Measurements from ENCODE around the gene TRAPPC2.
"Not testable (repeated sequence)": the region's sequence is repeated elsewhere in the genome, so short reads cannot be mapped to it uniquely, and the experiment has no call there.

Gene TRAPPC2

DNA sequence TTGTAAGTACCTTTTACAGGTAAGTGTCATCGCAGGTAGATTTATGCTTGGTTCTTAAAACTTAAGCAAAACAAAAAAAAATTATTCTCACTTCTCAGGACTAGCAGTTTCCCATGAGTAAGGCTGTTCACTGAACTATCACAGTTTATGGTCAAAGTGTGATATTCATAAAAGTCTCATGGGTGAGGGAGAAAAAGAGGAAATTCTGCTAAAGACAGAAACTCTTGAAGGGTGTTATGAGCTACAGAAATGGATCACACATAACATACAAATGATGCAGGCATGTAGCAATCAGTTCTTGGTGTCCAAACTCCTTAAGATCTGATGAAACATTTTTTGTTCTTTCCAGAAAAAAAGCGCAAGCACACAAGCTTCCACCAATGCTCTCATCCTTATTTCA is 37.0 kb downstream of the TRAPPC2 start:
- no peak for FAIRE-seq

GRCh38 chrX:13695601-13696115 is 38.8 kb downstream of the TRAPPC2 start:
- FAIRE-seq: no peak

- FAIRE-seq: no peak
These were observed 39.4 kb downstream of the TRAPPC2 start for GRCh38 chrX:13694983-13695382.

DNA sequence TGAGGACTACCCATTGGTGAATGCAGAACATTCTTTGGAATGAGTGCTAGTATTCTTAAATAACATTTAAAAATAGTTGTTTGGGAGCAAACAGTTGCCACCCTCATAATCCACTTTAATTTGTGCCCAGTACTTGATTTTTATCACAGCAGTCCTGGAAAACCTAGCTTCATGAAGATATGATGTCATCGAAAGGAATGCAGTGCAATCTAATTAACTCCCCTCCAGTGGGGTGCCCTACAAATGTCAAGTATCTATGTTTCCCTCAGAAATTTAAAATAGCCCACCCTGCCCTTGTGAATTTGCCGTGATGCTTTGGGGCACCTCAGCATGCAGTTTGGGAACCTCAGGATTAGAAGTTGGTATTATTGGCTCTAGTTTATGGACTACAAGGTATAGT is 40.1 kb downstream of the TRAPPC2 start:
- FAIRE-seq: no peak

- no peak for FAIRE-seq
These were observed 41.0 kb downstream of the TRAPPC2 start for GRCh38 chrX:13693341-13693961.

- no peak for FAIRE-seq
These were observed 41.6 kb downstream of the TRAPPC2 start for GRCh38 chrX:13692771-13693231.

- no peak for FAIRE-seq
These were observed 42.5 kb downstream of the TRAPPC2 start for GRCh38 chrX:13691841-13692371.

- no peak for FAIRE-seq
These were observed 43.6 kb downstream of the TRAPPC2 start for GRCh38 chrX:13690836-13691235.

GRCh38 chrX:13689741-13690211 is 44.6 kb downstream of the TRAPPC2 start:
- FAIRE-seq: no peak

- FAIRE-seq: peak; percentile 58
These were observed 45.3 kb downstream of the TRAPPC2 start, which contains the start of gene RAB9A for GRCh38 chrX:13688958-13689740. Gene RAB9A (plus strand): TSS chrX:13689128. CDS start chrX:13708747, 19,619 bp downstream.

DNA sequence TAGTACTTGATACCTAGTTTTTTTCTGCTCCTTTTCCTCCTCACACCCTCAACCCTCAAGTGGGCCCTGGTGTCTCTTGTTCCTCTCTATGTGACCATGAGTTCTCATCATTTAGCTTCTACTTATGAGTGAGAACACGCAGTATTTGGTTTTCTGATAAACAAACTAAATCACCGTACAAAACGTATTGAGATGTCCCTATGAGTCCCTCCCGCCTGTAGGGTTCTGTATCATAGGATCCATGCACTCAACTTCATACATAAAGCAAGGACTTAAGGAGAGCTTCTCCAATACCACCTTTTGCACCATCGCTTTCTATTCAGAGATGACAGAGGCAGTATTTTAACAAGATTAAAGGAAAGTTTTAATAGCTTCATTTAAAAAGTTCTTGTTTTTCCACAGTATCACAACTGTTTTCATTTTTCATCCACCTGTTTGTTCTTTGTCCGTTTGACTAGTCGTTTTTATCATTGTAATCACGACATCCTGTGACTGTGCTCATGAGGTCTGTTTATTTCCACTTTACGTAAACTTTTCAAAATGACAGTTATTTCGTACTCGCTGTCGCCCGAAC is 45.9 kb downstream of the TRAPPC2 start:
- no peak for FAIRE-seq

DNA sequence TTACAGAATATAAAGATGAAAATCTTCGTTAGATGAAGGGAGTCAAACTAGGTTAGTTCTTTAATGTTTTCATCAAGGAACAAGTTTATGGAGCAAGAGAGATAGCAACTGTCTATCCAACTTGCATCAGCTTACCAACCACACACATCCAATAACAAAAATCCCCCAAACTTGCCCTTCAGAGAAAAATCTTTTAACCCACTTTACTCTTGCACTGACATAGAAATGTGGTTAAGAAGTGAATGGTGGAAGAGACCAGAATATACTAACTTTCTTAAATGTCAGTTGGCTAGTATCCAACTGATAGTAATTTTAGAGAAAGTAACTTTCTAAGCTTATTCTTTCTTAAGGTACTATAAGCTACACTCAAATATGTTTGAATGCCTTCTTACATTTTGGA is 47.2 kb downstream of the TRAPPC2 start:
- FAIRE-seq: no peak

DNA sequence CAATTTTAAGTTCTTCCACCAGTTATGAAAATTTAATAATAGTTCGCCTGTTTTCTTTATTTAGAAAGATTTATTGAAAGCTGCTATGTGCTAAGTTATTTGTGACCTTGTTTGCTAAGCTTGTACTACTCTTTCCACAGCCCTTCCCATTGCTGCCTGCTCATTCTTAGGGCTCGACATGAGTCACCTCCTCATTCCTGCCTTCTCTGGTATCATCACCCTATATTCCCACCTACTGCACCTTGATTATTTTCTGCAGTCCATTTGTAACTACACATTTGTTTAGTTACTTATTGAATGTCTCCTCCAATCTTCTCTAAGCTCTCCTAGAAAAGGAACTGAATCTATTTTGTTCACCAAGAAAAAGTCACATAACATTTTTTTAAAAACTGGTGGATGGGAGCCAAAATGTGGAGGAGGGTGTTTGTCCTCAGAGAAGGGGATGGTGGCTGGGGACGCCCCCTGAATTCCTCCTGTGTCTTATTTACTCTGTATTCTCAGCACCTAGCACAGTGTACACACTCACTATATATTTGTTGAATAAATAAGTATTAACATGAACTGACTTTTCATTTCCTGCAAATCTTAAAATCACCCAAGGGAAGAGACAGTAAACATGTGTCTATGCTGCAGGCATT is 49.2 kb downstream of the TRAPPC2 start:
- no peak for FAIRE-seq

DNA sequence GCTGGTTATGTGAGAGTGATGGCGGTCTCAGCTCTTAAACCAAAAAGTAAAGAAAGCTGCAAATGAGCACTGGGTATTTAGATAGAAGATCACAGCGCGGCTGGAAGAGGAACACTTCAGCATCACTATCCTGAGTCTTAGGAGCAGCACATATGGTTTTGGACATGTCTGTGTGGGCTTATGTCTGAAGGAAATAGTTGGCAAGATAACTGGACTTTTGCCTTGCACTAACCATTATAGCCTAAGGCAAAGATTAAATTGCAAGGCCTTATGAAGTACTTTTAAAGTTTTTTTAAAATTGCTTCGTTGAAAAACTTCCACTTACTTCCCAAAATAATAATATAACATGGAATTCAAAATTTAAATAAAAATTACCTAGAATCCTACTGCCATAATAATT is 50.1 kb downstream of the TRAPPC2 start:
- FAIRE-seq: no peak

GRCh38 chrX:13681595-13681994 is 52.8 kb downstream of the TRAPPC2 start:
- no peak for FAIRE-seq

- FAIRE-seq: not testable (repeated sequence)
These were observed 54.7 kb downstream of the TRAPPC2 start for GRCh38 chrX:13679700-13680099.

- FAIRE-seq: no peak
These were observed 57.5 kb downstream of the TRAPPC2 start for GRCh38 chrX:13676885-13677284.

DNA sequence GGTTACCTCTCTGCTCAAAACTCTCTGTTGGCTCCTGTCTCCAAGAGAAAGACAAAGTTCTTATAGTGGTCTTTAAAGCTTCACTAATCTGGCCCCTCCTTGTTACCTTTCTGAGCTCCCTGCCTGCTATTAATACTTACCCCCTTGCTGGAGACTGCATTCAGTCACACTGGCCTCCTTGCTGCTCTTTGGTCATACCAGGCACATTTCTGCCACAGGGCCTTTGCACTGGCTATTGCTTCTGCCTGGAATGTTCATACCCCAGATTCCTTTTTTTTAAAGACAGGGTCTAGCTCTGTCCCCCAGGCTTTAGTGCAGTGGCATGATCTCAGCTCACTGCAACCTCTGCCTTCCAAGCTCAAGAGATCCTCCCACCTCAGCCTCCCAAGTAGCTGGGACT is 61.4 kb downstream of the TRAPPC2 start:
- no peak for FAIRE-seq

- FAIRE-seq: no peak
These were observed 64.2 kb downstream of the TRAPPC2 start for GRCh38 chrX:13670197-13670596.

- not testable (repeated sequence) for FAIRE-seq
These were observed 64.7 kb downstream of the TRAPPC2 start for GRCh38 chrX:13669755-13670154.

DNA sequence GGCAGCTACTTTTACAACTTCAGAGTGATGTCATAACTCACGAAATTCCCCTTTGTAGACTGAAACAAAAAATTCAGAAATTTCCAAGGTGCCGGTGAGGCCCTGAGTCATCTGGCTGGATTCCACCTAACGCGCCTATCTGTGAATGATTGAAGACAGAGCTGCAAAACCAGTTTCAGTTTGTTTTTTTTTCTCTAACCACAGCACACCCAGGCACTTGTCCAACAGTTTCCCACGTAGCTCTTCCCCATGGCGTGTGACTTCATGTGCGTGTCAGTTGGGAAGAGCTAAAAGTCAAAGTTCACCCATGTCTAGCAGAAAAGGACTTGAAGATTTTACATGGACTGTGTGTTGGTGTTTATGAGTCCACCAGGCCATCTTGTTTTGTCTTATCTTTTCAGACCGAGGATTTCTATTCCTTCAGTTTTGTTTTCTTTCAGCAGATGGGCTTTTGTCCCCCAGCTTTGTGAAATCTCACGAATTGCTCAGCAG is 65.1 kb downstream of the TRAPPC2 start:
- no peak for FAIRE-seq

GRCh38 chrX:13667919-13668318 is 66.5 kb downstream of the TRAPPC2 start:
- FAIRE-seq: no peak

- no peak for FAIRE-seq
These were observed 67.6 kb downstream of the TRAPPC2 start for GRCh38 chrX:13666836-13667235.

All from G401.6 (cell line).